Measurements from ENCODE around the gene NAPSA.

- TF ChIP-seq NONO (IDR thresholded peaks at IDR 0.05; ENCODE audit: low read depth in 2 of 2, low read length in 1 of 2) (peak in 1 of 2 experiments; percentile 45; a peak in 1 of 4 replicates), ARID3B (CRISPR knock-in tag; IDR thresholded peaks at IDR 0.05; ENCODE audit: borderline replicate concordance) (no peak), POLR2G (IDR thresholded peaks at IDR 0.05; ENCODE audit: low read depth, low read length) (no peak), HMGN3 (IDR thresholded peaks at IDR 0.05; ENCODE audit: borderline replicate concordance, extremely low read depth, insufficient read length, low read depth, low read length) (no peak), ATF2 (CRISPR knock-in tag; IDR thresholded peaks at IDR 0.05) (no peak), NFYB (IDR thresholded peaks at IDR 0.05; ENCODE audit: extremely low read depth, insufficient read length) (no peak), RFX5 (IDR thresholded peaks at IDR 0.05; ENCODE audit: low read depth, low read length) (no peak), CTCF (IDR thresholded peaks at IDR 0.05 in 2 of 3, conservative IDR thresholded peaks at IDR 0.05 in 1 of 3; ENCODE audit: insufficient read depth in 2 of 3, low read depth in 1 of 3, low read length in 3 of 3) (peak in 2 of 3 experiments; percentile 21 to 34; a peak in 1 of 6 replicates), EZH2 (IDR thresholded peaks at IDR 0.05; ENCODE audit: borderline replicate concordance, low read depth, low read length) (no peak), STAT5B (CRISPR knock-in tag; IDR thresholded peaks at IDR 0.05) (no peak), MYBL2 (IDR thresholded peaks at IDR 0.05; ENCODE audit: low read depth) (no peak), MYBL2 (CRISPR knock-in tag; IDR thresholded peaks at IDR 0.05; ENCODE audit: borderline replicate concordance) (no peak), CBX3 (IDR thresholded peaks at IDR 0.05; ENCODE audit: borderline replicate concordance in 1 of 2, low read length in 2 of 2) (no peak)
These were observed 49.5 kb downstream of the NAPSA start for GRCh38 chr19:50315773-50316448.

Measured in K562 (cell line).